GM19397 (cell line): ENCODE data around the gene KLC1.
"Not testable (repeated sequence)": the region's sequence is repeated elsewhere in the genome, so short reads cannot be mapped to it uniquely, and the experiment has no call there.

Experiments
- ATAC-seq: cut with Tn5 transposase; IDR thresholded peaks from one replicate; pipeline ENCODE4 v1.9.1; 2021; ENCODE audit warnings: mild to moderate bottlenecking, moderate library complexity; ENCODE audit not compliant: unreplicated experiment

KLC1 gene

GRCh38 chr14:103625356-103626095, 3.5 kb upstream of the KLC1 start:
- no peak for ATAC-seq

- ATAC-seq: no peak
Measured at GRCh38 chr14:103626146-103626850, 2.7 kb upstream of the KLC1 start.

- no peak for ATAC-seq
Measured at GRCh38 chr14:103627073-103628025, 1.7 kb upstream of the KLC1 start.

GRCh38 chr14:103628221-103628683, 759 bp upstream of the KLC1 start:
- no peak for ATAC-seq

- ATAC-seq: peak; percentile 35
Measured at GRCh38 chr14:103629503-103630121, 601 bp downstream of the KLC1 start.

GRCh38 chr14:103630364-103631108, 1.5 kb downstream of the KLC1 start:
- ATAC-seq: no peak

GRCh38 chr14:103633391-103633790, 4.4 kb downstream of the KLC1 start:
- ATAC-seq: no peak

GRCh38 chr14:103634156-103634555, 5.1 kb downstream of the KLC1 start:
- ATAC-seq: no peak

GRCh38 chr14:103638594-103638993, 9.6 kb downstream of the KLC1 start:
- ATAC-seq: no peak

GRCh38 chr14:103641161-103641560, 12.2 kb downstream of the KLC1 start:
- ATAC-seq: no peak

GRCh38 chr14:103646189-103646588, 17.2 kb downstream of the KLC1 start:
- ATAC-seq: no peak

GRCh38 chr14:103649001-103649400, 20.0 kb downstream of the KLC1 start:
- no peak for ATAC-seq

- no peak for ATAC-seq
Measured at GRCh38 chr14:103650213-103650612, 21.2 kb downstream of the KLC1 start.

- ATAC-seq: no peak
Measured at GRCh38 chr14:103651585-103651984, 22.6 kb downstream of the KLC1 start.

GRCh38 chr14:103652806-103653205, 23.8 kb downstream of the KLC1 start:
- no peak for ATAC-seq

- not testable (repeated sequence) for ATAC-seq
Measured at GRCh38 chr14:103653336-103653735, 24.3 kb downstream of the KLC1 start.

GRCh38 chr14:103653805-103654204, 24.8 kb downstream of the KLC1 start:
- no peak for ATAC-seq

- ATAC-seq: no peak
Measured at GRCh38 chr14:103654619-103655018, 25.6 kb downstream of the KLC1 start.

- no peak for ATAC-seq
Measured at GRCh38 chr14:103656031-103656755, 27.2 kb downstream of the KLC1 start.
